Lung (tissue), 12 donors: Measurements from ENCODE around the gene ZFAND6. TPM values are rescaled to one million over a fixed set of nuclear protein-coding genes. Genes with fewer than 3 reads are reported as not detected.

ENCODE experiments used
- ATAC-seq: fragments of 200-7000 bp; cut with Tn5 transposase; one replicate; pipeline ENCODE4 v1.9.1; 2020; ENCODE audit warnings: moderate number of reproducible peaks; ENCODE audit not compliant: insufficient read depth, low FRiP score
- DNase-seq, 3 donors: peaks; one replicate each; pipeline ENCODE4 v3.0.0-alpha.2; 2013 to 2017
- H3K27ac ChIP-seq, 2 donors: one replicate each; pipeline ENCODE4 v1.5.1; 2013; ENCODE audit warnings: mild to moderate bottlenecking in 2 of 2, moderate library complexity in 2 of 2, control low read depth in 1 of 2, inconsistent platforms in 1 of 2, low read depth in 1 of 2, low read length in 1 of 2
- H3K27me3 ChIP-seq, 3 donors: one replicate each; pipeline ENCODE4 v1.5.1; 2013; ENCODE audit warnings: low read length in 2 of 3; ENCODE audit not compliant: control insufficient read depth in 3 of 3, insufficient read depth in 3 of 3
- H3K36me3 ChIP-seq, 4 donors: one replicate each; pipeline ENCODE4 v1.5.1; 2013; ENCODE audit warnings: low read length in 4 of 4, mild to moderate bottlenecking in 1 of 4, moderate library complexity in 1 of 4; ENCODE audit not compliant: control insufficient read depth in 4 of 4, insufficient read depth in 4 of 4
- H3K4me1 ChIP-seq, 5 donors: one replicate each; pipeline ENCODE4 v1.5.1; 2013; ENCODE audit warnings: low read length in 5 of 5, mild to moderate bottlenecking in 2 of 5, moderate library complexity in 1 of 5; ENCODE audit not compliant: control insufficient read depth in 5 of 5, insufficient read depth in 5 of 5
- H3K4me3 ChIP-seq: one replicate; pipeline ENCODE4 v1.5.1; 2013; ENCODE audit warnings: mild to moderate bottlenecking, control low read depth, moderate library complexity
- H3K9ac ChIP-seq, 2 donors: one replicate each; pipeline ENCODE4 v1.5.1; 2013; ENCODE audit warnings: low read length in 2 of 2, control low read depth in 1 of 2; ENCODE audit not compliant: insufficient read depth in 1 of 2
- H3K9me3 ChIP-seq, 4 donors: one replicate each; pipeline ENCODE4 v1.5.1; 2013; ENCODE audit warnings: low read length in 3 of 4, mild to moderate bottlenecking in 1 of 4, moderate library complexity in 1 of 4; ENCODE audit not compliant: control insufficient read depth in 4 of 4, insufficient read depth in 3 of 4
- WGBS, 2 donors: extraction: QIAGEN DNeasy Blood & Tissue Kit; methylation state at CpG; one replicate each; pipeline ENCODE4 v1.1.7; 2013; 5-methylcytosine and 5-hydroxymethylcytosine counted together
- polyA plus RNA-seq, 2 donors: library from polyadenylated mRNA; stranded (reverse); fragments of 200-250 nt; gene quantifications; one replicate each; pipeline ENCODE4 v1.2.1, GENCODE V29; 2013
- total RNA-seq, 2 donors: library from RNA; depleted of rRNA in 1 of 2; stranded (reverse); fragments of >200 nt in 1 of 2; gene quantifications; one replicate each; pipeline ENCODE4 v1.2.1, GENCODE V29; 2014 to 2021
- TF ChIP-seq, protein P1 (sequence below): IDR thresholded peaks from 2 replicates; pipeline ENCODE4 v1.5.1; 2012; ENCODE audit warnings: mild to moderate bottlenecking; ENCODE audit errors: control extremely low read depth, extremely low read depth
- donor health status: control.
- donor health status: control.
- donor health status: Bipolar disorder and iron deficiency.
- donor health status: healthy.
- donor health status: DM: yes; HTN: yes; CAD: no.

Gene ZFAND6
- total and polyA plus RNA-seq, 4 donors, result 49.6 to 160 (median 81.4) TPM

DNA sequence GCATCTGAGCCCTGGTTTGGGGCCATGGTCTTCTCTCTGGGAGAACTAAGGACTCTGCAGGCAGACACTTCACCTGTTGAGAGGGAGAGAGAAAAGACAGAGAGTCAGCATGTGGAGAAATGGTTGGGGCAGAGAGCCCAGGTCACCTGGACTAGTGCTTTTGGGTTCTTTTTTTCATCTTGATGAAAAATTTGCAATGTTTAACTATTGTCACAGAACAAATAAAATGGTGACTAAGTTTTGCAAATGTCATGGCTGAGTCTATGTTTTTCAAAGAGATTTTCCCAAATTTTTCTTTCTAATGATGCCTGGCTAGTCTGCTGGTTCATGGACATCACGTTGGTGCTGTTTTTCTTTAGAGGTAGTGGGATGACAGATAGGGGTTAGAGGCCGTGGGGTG is 111.1 kb downstream of the ZFAND6 start:
- Histone ChIP-seq H3K27ac (no peak overlapping the region), H3K36me3 (peaks cover 0 to 24% (median 15%) of the 10 kb centered on the region in 4 donors)
- 92 to 96% methylated on average over 2 of the region's 2 CpGs for WGBS, 2 donors

DNA sequence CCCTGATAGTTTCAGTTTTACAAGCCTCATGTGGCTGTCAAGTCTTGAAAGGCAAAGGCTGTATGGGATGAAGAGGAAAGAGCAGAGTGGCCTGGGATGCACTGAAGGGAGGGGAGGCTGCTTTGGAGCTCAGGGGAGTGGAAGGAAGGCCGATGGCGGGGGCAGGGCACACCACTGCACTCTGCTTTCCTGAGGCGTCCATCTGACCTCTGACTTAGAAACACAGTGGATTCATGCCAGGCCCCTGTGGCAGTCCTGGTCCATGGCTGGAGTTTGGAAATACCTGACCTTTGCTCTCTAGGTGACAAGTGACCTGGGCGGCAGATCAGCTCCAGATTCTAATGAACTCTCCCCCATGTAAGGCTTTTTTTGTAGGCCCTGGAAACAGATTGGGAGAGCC is 112.3 kb downstream of the ZFAND6 start:
- peak in 2 of 3 donors; percentile 9 to 26 for DNase-seq
- Histone ChIP-seq H3K9me3 (no peaks in the 10 kb centered on the region), H3K4me3 (no peak overlapping the region), H3K36me3 (peaks cover 0 to 27% (median 16%) of the 10 kb centered on the region in 4 donors), H3K27ac (peak overlapping the region in 1 of 2 donors; percentile 23), H3K27me3 (no peaks in the 10 kb centered on the region), H3K9ac (no peak overlapping the region), H3K4me1 (peaks cover 0 to 4% (median 0%) of the 10 kb centered on the region in 5 donors)
- TF ChIP-seq, protein P1, sequence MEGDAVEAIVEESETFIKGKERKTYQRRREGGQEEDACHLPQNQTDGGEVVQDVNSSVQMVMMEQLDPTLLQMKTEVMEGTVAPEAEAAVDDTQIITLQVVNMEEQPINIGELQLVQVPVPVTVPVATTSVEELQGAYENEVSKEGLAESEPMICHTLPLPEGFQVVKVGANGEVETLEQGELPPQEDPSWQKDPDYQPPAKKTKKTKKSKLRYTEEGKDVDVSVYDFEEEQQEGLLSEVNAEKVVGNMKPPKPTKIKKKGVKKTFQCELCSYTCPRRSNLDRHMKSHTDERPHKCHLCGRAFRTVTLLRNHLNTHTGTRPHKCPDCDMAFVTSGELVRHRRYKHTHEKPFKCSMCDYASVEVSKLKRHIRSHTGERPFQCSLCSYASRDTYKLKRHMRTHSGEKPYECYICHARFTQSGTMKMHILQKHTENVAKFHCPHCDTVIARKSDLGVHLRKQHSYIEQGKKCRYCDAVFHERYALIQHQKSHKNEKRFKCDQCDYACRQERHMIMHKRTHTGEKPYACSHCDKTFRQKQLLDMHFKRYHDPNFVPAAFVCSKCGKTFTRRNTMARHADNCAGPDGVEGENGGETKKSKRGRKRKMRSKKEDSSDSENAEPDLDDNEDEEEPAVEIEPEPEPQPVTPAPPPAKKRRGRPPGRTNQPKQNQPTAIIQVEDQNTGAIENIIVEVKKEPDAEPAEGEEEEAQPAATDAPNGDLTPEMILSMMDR, result no peak
- no peak for ATAC-seq
- WGBS, 2 donors, result 77 to 82% methylated on average over 4 of the region's 4 CpGs

More for the DNA sequence above, 111.1 kb downstream of the ZFAND6 start:
- ATAC-seq, result no peak
- H3K4me1 ChIP-seq, result peaks cover 0 to 4% (median 0%) of the 10 kb centered on the region in 5 donors
- H3K27me3 ChIP-seq, result no peaks in the 10 kb centered on the region
- H3K4me3 ChIP-seq, result no peak overlapping the region
- no peaks in the 10 kb centered on the region for H3K9me3 ChIP-seq
- DNase-seq, result no peak
- TF ChIP-seq, protein P1, result no peak
- no peak overlapping the region for H3K9ac ChIP-seq

DNA sequence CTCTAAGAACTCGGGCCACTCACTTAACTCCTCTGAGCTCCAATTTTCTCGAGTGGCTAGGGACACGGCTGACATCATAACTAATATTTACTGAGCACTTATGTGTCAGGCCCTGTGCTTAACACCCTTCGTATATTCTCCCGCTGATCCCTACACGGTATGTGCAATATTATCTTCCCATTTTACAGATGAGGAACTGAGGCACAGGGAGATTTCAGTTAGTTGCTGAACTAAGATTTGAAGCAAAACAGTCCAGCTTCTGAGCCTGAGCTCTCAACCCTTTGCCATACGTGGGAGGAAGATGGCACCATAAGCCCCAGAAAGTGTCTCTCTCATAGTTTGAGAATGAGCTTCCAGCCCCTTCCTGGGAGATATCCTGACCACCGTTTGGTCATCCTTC is 112.9 kb downstream of the ZFAND6 start:
- TF ChIP-seq, protein P1, result no peak
- peaks cover 0 to 26% (median 19%) of the 10 kb centered on the region in 4 donors for H3K36me3 ChIP-seq
- 77 to 82% methylated on average over 8 of the region's 8 CpGs for WGBS, 2 donors
- no peak for ATAC-seq
- no peak for DNase-seq
- H3K9ac ChIP-seq, result no peak overlapping the region
- H3K27me3 ChIP-seq, result no peaks in the 10 kb centered on the region
- no peak overlapping the region for H3K4me3 ChIP-seq
- H3K4me1 ChIP-seq, result peaks cover 0 to 4% (median 0%) of the 10 kb centered on the region in 5 donors
- H3K9me3 ChIP-seq, result no peaks in the 10 kb centered on the region
- H3K27ac ChIP-seq, result no peak overlapping the region
